ENCODE results near the gene GRK2. TPM values are rescaled to one million over a fixed set of nuclear protein-coding genes. Genes with fewer than 3 reads are reported as not detected.
A peak's percentile ranks its signal among the peaks of the same experiment; 100 is the strongest.

The GRK2 gene
- total RNA-seq, 1 donor from 2014 or later: 56.8 TPM

- intact Hi-C loops (cut with micrococcal nuclease): no loop called here
- DNase-seq (no peak), ATAC-seq (no peak)
Observed at GRCh38 chr11:67278939-67279588, 12.8 kb downstream of the GRK2 start.

- ATAC-seq (no peak), DNase-seq (peak; percentile 30)
- intact Hi-C loops (cut with micrococcal nuclease): no loop called here
Observed at GRCh38 chr11:67279589-67280340, 13.5 kb downstream of the GRK2 start.

GRCh38 chr11:67280341-67280787 lies 14.1 kb downstream of the GRK2 start:
- intact Hi-C loops (cut with micrococcal nuclease): no loop called here
- no peak for ATAC-seq
- peak; percentile 32 for DNase-seq

- intact Hi-C loops (cut with micrococcal nuclease): no loop called here
- ATAC-seq: no peak
- peak; percentile 26 for DNase-seq
Observed at GRCh38 chr11:67280788-67281551, 14.7 kb downstream of the GRK2 start.

- intact Hi-C loops (cut with micrococcal nuclease): no loop called here
- peak; percentile 26 for DNase-seq
Observed at GRCh38 chr11:67281552-67282150, 15.4 kb downstream of the GRK2 start.

GRCh38 chr11:67282155-67282875 lies 16.0 kb downstream of the GRK2 start:
- intact Hi-C loops (cut with micrococcal nuclease): no loop called here
- ATAC-seq (no peak), DNase-seq (peak; percentile 26)

More at GRCh38 chr11:67281552-67282150, 15.4 kb downstream of the GRK2 start:
- no peak for ATAC-seq

GRCh38 chr11:67282876-67283371 lies 16.7 kb downstream of the GRK2 start:
- DNase-seq: peak; percentile 31
- no peak for ATAC-seq
- intact Hi-C loops (cut with micrococcal nuclease): no loop called here

GRCh38 chr11:67283481-67283963 lies 17.2 kb downstream of the GRK2 start:
- DNase-seq: peak; percentile 45
- peak; percentile 18 for ATAC-seq
- intact Hi-C loops (cut with micrococcal nuclease): no loop called here

- intact Hi-C loops (cut with micrococcal nuclease): no loop called here
- ATAC-seq (no peak), DNase-seq (peak; percentile 40)
Observed at GRCh38 chr11:67284811-67285540, 18.7 kb downstream of the GRK2 start.

- ATAC-seq: no peak
Observed at GRCh38 chr11:67285541-67286498, 19.5 kb downstream of the GRK2 start.

GRCh38 chr11:67286621-67287333 lies 20.5 kb downstream of the GRK2 start:
- ATAC-seq (no peak), DNase-seq (peak; percentile 45)
- intact Hi-C loops (cut with micrococcal nuclease): no loop called here

More at GRCh38 chr11:67285541-67286498, 19.5 kb downstream of the GRK2 start:
- intact Hi-C loops (cut with micrococcal nuclease): no loop called here
- peak; percentile 37 for DNase-seq

- ATAC-seq (no peak), DNase-seq (peak; percentile 28)
- intact Hi-C loops (cut with micrococcal nuclease): no loop called here
Observed at GRCh38 chr11:67287355-67288197, 21.3 kb downstream of the GRK2 start.

GRCh38 chr11:67288198-67288451 lies 21.9 kb downstream of the GRK2 start:
- intact Hi-C loops (cut with micrococcal nuclease): no loop called here
- no peak for ATAC-seq
- DNase-seq: no peak

GRCh38 chr11:67288452-67289225 lies 22.4 kb downstream of the GRK2 start:
- intact Hi-C loops (cut with micrococcal nuclease): no loop called here

GRCh38 chr11:67289226-67289650 lies 23.0 kb downstream of the GRK2 start, which contains the start of gene ANKRD13D:
ANKRD13D (plus strand) TSS chr11:67289303; CDS start chr11:67289461, 158 bp downstream.
- ATAC-seq (no peak), DNase-seq (no peak)
- intact Hi-C loops (cut with micrococcal nuclease): no loop called here

More at GRCh38 chr11:67288452-67289225, 22.4 kb downstream of the GRK2 start:
- DNase-seq (peak; percentile 94), ATAC-seq (peak; percentile 88)
